HG02571 (cell line): ENCODE measurements around the gene PRRC1.
A peak's percentile ranks its signal among the peaks of the same experiment; 100 is the strongest.

Experiments
- ATAC-seq: cut with Tn5 transposase; IDR thresholded peaks from one replicate; pipeline ENCODE4 v1.9.1; 2021; ENCODE audit warnings: mild to moderate bottlenecking, moderate library complexity; ENCODE audit not compliant: unreplicated experiment

Gene PRRC1

GRCh38 chr5:127574852-127575679 is 57.6 kb downstream of the PRRC1 start:
- ATAC-seq, result no peak

- no peak for ATAC-seq
These were observed 60.0 kb downstream of the PRRC1 start for GRCh38 chr5:127577458-127577857.

DNA sequence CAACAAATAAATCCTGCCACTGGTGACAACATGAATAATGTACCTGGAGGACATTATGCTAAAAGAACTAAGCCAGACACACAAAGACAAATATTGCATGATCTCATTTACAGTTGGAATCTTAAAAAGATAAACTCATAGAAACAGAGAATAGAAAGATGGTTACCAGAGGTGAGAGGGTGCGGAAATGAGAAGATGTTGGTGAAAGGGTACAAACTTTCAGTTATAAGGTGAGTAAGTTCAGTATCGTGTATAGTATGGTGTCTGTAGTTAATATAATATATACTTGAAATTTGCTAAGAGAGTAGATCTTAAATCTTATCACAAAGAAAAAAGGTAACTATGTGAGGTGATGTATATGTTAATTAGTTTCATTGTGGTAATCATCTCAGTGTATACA is 63.3 kb downstream of the PRRC1 start:
- no peak for ATAC-seq

GRCh38 chr5:127581450-127581849 is 64.0 kb downstream of the PRRC1 start:
- no peak for ATAC-seq

DNA sequence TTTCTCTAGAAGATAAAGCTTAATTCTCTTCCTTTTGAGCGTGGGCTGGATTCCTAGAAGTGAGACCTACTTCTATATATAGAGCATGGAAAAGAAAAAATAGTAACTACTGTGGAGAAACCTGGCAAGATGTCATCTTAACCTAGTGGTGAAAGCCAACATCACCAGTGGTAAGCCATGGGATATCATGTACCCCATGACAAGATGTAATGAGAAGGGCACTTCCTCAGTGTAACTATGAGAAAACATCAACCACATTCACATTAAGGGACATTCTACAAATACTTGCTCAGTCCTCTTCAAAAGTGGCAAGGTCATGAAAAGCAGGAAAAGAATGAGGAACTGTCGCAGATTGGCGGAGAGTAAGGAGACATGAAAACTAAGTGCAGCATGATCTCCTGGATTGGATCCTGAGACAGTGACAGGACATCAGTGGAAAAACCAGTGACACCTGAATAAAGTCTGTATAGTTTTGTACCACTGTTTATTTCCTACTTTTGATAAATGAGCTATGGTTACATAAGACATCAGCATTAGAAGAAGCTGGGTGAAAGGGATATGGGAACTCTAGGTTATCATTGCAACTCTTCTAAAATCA is 65.4 kb downstream of the PRRC1 start:
- no peak for ATAC-seq

DNA sequence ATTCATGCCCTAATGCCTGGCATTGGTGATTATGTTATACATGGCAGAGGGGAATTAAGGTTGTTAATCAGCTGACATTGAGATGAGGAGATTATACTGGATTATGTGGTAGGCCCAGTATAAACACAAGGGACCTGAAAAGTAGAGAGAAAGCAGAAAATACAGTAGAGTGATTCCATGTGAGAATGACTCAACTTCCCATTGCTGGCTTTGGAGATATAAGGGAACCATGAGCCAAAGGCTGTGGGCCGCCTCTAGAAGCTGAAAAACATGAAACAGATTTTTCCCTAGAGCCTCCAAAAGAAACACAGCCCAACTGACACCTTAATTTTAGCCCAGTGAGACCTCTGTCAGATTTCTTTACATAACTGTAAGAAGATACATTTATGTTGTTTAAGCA is 66.4 kb downstream of the PRRC1 start:
- ATAC-seq, result no peak

- ATAC-seq, result no peak
These were observed 68.2 kb downstream of the PRRC1 start for GRCh38 chr5:127585661-127586060.

DNA sequence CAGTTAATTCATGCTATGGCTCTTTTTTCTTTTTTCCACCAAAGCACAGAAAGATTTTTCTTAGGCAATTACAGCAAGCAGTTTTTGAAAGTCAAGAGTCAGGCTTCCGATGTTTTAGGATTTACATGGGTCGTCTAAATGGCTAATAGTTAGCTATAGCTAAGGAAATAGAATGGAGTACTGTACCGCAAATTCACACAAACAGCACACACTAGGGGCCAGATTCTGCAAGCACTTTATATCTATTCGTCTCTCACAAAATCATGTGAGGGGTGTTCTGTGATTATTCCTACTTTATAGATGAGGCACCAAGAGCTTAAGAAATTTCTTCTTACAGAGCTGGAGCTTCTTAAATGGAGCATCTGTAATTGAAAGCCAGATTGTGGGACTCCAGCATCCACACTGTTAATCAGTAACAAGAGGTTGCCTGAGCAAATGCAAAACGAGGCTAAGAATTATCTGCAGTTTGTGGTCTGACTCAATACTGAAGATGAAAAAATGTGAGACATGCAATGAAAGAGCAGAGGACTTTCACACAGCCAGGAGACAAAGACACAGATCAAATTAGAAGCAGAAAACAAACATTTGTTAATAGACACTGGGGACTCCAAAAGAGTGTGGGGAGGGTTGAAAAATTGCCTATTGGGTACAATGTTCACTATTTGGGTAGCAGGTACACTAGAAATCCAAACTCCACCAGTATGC is 68.8 kb downstream of the PRRC1 start:
- ATAC-seq, result peak; percentile 84

- ATAC-seq, result peak; percentile 60
These were observed 69.4 kb downstream of the PRRC1 start for GRCh38 chr5:127586811-127587210.

GRCh38 chr5:127587246-127587917 is 69.9 kb downstream of the PRRC1 start:
- no peak for ATAC-seq

GRCh38 chr5:127588368-127588767 is 70.9 kb downstream of the PRRC1 start:
- ATAC-seq, result no peak

- ATAC-seq, result no peak
These were observed 72.0 kb downstream of the PRRC1 start for GRCh38 chr5:127589309-127590030.

DNA sequence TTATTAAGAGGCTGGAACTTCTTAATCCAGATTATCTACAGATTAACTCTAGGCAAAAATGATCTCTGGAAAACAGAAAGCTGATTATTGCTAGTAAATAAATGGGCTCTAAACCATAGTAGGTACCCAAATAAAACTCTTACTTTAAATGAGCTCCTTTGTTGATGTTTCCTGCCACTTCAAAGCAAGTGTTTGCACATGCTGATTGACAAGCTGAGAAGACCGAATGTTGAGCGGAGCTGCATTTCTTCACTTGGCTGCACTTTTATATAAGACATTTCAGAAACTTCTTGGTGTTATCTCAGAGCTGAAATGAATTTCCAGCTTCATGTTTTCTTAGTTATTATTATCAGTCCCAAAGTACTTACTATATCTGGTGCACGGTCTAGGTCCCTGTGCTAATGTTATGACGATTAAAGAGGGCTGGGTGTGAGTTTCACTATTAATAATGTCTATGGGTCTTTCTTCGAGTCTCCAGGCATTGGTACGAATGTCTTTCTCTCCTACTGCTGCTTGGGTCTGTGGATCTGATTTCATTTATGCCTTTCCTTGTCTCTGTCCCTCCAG is 72.8 kb downstream of the PRRC1 start:
- ATAC-seq, result peak; percentile 38

- no peak for ATAC-seq
These were observed 78.3 kb downstream of the PRRC1 start for GRCh38 chr5:127595484-127596368.

DNA sequence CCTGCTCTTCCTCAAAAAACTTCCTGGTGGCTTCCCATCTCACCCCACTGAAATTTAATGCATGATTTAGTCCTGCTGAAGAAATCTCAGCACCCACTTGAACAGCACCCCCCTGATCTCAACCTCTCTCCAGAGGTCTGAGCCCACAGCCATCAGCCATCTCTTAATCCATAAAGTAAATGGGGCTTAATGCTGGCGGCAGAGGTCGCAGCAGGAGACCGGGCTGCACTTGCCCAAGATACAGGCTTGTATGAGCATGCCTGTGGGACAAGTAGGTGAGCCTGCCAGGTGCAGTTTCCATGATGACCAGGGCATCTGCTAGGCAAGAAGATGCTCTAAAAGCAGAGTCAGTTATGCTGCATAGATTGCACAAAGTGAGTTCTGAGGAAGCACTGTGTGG is 79.1 kb downstream of the PRRC1 start:
- ATAC-seq, result no peak

GRCh38 chr5:127599320-127599719 is 81.9 kb downstream of the PRRC1 start:
- ATAC-seq, result no peak

- ATAC-seq, result no peak
These were observed 82.4 kb downstream of the PRRC1 start for GRCh38 chr5:127599847-127600246.

GRCh38 chr5:127601111-127601510 is 83.7 kb downstream of the PRRC1 start:
- ATAC-seq, result no peak

- ATAC-seq, result no peak
These were observed 84.2 kb downstream of the PRRC1 start for GRCh38 chr5:127601601-127602000.
